ENCODE measurements around the gene FCER1G. TPM values are rescaled to one million over a fixed set of nuclear protein-coding genes. Genes with fewer than 3 reads are reported as not detected.

FCER1G gene
- total and polyA plus RNA-seq, 9 of the 15 experiments (the other 6 are each of a cell fraction or from before 2014, with no cell fraction given): 0.15 to 0.69 (median 0.31) TPM; not detected in 2

DNA sequence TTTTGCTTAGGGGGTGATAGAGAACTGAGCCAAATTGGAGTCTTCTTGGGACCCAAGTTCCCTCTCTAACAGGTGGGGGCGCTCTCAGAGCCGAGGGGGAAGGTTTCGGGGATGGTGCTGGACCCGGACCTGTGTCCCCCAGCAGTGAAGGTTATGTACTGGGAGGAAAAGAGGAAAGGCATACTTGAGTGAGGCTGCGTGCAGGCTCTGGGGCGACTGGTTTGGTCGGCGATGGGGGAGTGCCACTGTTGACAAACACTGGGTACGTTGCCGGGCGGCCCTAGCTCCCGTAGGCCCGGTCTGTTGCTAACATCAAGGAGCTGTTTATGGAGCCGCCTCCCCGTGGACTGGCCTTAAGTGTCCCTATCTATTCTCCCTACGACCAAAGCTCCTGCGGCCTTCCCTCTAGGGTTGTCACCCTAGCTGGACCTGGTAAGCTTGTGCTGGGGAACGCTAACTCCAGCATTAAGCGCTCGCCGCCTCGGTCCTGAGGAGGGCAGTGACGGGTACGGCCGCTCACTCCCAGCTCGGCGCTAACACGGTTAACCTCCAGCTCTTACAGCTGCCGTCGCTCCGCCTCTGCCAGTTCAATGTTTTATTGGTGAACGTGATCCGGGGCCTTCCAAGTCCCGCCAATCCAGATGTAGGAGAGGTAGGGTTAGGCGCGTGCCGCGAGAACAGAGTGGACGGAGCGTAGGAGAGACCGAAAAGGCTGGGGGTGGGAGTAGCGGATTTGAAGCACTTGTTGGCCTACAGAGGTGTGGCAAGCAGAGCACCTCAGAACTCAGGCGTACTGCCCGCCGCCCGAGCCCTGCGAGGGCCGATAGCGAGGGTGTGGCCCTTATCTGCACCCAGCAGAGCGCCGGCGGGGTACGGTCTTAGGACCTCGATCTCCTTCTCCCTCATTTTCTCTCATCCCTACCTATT, 49.1 kb upstream of the FCER1G start, which contains the start of gene PPOX (continued):
- TF ChIP-seq, protein P1, sequence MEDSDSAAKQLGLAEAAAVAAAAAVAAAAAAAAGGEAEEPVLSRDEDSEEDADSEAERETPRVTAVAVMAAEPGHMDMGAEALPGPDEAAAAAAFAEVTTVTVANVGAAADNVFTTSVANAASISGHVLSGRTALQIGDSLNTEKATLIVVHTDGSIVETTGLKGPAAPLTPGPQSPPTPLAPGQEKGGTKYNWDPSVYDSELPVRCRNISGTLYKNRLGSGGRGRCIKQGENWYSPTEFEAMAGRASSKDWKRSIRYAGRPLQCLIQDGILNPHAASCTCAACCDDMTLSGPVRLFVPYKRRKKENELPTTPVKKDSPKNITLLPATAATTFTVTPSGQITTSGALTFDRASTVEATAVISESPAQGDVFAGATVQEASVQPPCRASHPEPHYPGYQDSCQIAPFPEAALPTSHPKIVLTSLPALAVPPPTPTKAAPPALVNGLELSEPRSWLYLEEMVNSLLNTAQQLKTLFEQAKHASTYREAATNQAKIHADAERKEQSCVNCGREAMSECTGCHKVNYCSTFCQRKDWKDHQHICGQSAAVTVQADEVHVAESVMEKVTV (CRISPR knock-in tag; IDR thresholded peaks at IDR 0.05): no peak
- peak; percentile 95 for TF ChIP-seq ZFX (CRISPR knock-in tag; IDR thresholded peaks at IDR 0.05)
- TF ChIP-seq ZNF24 (IDR thresholded peaks at IDR 0.05): peak; percentile 22; the same call in 1 of the 2 replicates
- TF ChIP-seq TRIM25 (IDR thresholded peaks at IDR 0.05; ENCODE audit: borderline replicate concordance): no peak
- TF ChIP-seq ZNF212 (CRISPR knock-in tag; IDR thresholded peaks at IDR 0.05): no peak
- TF ChIP-seq, protein P2, sequence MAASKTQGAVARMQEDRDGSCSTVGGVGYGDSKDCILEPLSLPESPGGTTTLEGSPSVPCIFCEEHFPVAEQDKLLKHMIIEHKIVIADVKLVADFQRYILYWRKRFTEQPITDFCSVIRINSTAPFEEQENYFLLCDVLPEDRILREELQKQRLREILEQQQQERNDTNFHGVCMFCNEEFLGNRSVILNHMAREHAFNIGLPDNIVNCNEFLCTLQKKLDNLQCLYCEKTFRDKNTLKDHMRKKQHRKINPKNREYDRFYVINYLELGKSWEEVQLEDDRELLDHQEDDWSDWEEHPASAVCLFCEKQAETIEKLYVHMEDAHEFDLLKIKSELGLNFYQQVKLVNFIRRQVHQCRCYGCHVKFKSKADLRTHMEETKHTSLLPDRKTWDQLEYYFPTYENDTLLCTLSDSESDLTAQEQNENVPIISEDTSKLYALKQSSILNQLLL (CRISPR knock-in tag; IDR thresholded peaks at IDR 0.05; ENCODE audit: borderline replicate concordance): no peak
- no peak for TF ChIP-seq ZNF77 (CRISPR knock-in tag; IDR thresholded peaks at IDR 0.05)
- TF ChIP-seq LARP7 (IDR thresholded peaks at IDR 0.05): no peak
- TF ChIP-seq, protein P3, sequence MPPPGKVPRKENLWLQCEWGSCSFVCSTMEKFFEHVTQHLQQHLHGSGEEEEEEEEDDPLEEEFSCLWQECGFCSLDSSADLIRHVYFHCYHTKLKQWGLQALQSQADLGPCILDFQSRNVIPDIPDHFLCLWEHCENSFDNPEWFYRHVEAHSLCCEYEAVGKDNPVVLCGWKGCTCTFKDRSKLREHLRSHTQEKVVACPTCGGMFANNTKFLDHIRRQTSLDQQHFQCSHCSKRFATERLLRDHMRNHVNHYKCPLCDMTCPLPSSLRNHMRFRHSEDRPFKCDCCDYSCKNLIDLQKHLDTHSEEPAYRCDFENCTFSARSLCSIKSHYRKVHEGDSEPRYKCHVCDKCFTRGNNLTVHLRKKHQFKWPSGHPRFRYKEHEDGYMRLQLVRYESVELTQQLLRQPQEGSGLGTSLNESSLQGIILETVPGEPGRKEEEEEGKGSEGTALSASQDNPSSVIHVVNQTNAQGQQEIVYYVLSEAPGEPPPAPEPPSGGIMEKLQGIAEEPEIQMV (tag; conservative IDR thresholded peaks at IDR 0.05; ENCODE audit: low read depth): no peak
- no peak for TF ChIP-seq SNRNP70 (optimal IDR thresholded peaks at IDR 0.05; ENCODE audit: low read depth, low read length)
- no peak for TF ChIP-seq ZNF584 (CRISPR knock-in tag; IDR thresholded peaks at IDR 0.05; ENCODE audit: low read depth)
- peak; percentile 87 for TF ChIP-seq PRDM10 (IDR thresholded peaks at IDR 0.05; ENCODE audit: partially characterized antibody)
- TF ChIP-seq ZNF707 (CRISPR knock-in tag; conservative IDR thresholded peaks at IDR 0.05): no peak
- TF ChIP-seq, protein P4, sequence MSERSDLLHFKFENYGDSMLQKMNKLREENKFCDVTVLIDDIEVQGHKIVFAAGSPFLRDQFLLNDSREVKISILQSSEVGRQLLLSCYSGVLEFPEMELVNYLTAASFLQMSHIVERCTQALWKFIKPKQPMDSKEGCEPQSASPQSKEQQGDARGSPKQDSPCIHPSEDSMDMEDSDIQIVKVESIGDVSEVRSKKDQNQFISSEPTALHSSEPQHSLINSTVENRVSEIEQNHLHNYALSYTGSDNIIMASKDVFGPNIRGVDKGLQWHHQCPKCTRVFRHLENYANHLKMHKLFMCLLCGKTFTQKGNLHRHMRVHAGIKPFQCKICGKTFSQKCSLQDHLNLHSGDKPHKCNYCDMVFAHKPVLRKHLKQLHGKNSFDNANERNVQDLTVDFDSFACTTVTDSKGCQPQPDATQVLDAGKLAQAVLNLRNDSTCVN (CRISPR knock-in tag; IDR thresholded peaks at IDR 0.05): no peak
